SK-N-MC (cell line): ENCODE results near the gene BPIFB2.

Experiments
- EZH2 ChIP-seq: fragments of 200-600 bp; sonication (generic); IDR thresholded peaks from one replicate; pipeline ENCODE4 v1.6.1; 2017; ENCODE audit warnings: antibody characterized with exemption
- POLR2AphosphoS5 ChIP-seq: IDR thresholded peaks from 2 replicates; pipeline ENCODE4 v1.6.1; 2012; ENCODE audit warnings: mild to moderate bottlenecking, low read depth, low read length, borderline replicate concordance

- TF ChIP-seq EZH2 (no peak), POLR2AphosphoS5 (no peak)
These were observed 42.4 kb upstream of the BPIFB2 start for GRCh38 chr20:32965115-32965514.
